Tongue (tissue), 2 donors: ENCODE measurements around the gene PRSS57. TPM values are rescaled to one million over a fixed set of nuclear protein-coding genes. Genes with fewer than 3 reads are reported as not detected.

Experiments
- DNase-seq: peaks from one replicate; pipeline ENCODE4 v3.0.0-alpha.2; 2015
- total RNA-seq: library from RNA; depleted of rRNA; stranded (reverse); fragments of >200 nt; gene quantifications from one replicate; pipeline ENCODE4 v1.2.3, GENCODE V29; 2014

Gene PRSS57
- total RNA-seq, 1 donor from 2014 or later: 0.82 TPM

DNA sequence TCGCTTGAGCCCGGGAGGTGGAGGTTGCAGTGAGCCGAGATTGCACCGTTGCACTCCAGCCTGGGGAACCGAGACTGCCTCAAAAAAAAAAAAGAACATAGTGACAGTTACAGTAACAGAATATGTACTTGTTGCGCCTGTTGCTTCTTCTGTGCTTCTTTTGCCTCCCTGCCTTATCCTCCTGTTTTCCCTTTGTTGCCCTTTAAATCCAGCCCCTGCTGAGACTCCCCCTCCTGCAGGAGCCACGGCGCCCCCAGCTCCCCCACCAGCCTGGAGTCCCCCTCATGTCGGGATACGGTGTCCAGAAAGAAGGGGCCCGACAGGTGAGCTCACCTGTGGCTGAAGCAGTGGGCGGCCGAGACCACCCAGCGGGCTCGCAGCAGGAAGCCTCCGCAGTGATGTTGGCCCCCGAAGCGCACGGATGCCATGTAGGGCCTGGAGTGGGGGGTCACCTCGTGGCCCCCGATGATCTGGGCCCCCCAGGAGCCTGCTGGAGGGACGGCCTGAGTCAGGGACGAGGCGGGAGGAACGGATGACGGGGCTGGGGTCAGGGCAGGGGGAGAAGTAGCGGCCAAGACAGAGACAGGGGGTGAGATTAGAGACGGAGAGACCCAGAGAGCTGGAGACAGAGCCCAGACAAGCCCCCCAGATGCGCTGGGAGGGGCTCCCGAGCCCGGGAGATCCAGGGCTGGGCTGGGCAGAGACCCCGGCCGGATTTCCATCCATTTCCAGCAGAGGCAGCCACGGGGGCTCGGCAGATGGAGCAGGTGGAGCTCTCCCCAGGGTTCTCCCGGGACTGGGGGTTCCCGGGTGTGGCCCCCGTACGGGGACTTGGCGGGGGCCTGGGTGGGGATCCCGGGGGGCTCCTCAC is 536 bp downstream of the PRSS57 start:
- no peak for DNase-seq

- no peak for DNase-seq
These were observed 5.0 kb downstream of the PRSS57 start for GRCh38 chr19:690203-690602.

- DNase-seq: no peak
These were observed 6.3 kb downstream of the PRSS57 start for GRCh38 chr19:688992-689391.

GRCh38 chr19:688214-688613 is 7.0 kb downstream of the PRSS57 start:
- no peak for DNase-seq

DNA sequence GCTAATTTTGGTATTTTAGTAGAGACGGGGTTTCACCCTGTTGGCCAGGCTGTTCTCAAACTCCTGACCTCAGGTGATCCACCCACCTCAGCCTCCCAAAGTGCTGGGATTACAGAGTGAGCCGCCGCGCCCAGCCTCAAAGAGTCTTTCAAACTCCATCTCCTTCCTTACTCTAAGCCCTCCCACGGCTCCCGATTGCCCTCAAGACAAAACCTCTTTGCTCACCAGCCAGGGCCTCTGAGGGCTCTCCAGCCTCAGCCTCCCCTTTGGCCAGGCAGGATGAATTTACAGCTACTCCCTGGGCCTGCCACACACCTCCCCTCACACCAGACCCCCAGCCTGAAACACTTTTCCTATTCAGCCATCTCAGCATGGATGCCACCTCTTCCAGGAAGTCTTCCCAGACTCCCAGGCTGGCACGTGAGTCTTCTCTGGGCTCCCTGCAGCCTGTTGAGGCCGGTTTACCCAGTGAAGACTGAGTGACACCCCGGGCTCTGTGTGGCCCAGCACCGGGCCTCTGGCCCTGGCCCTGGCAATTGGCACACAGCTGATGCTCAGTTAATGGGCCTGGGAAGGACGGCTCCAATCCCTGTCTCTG is 7.6 kb downstream of the PRSS57 start:
- no peak for DNase-seq

- DNase-seq: no peak
These were observed 8.5 kb downstream of the PRSS57 start for GRCh38 chr19:686589-687297.

GRCh38 chr19:685454-685931 is 9.8 kb downstream of the PRSS57 start:
- no peak for DNase-seq

DNA sequence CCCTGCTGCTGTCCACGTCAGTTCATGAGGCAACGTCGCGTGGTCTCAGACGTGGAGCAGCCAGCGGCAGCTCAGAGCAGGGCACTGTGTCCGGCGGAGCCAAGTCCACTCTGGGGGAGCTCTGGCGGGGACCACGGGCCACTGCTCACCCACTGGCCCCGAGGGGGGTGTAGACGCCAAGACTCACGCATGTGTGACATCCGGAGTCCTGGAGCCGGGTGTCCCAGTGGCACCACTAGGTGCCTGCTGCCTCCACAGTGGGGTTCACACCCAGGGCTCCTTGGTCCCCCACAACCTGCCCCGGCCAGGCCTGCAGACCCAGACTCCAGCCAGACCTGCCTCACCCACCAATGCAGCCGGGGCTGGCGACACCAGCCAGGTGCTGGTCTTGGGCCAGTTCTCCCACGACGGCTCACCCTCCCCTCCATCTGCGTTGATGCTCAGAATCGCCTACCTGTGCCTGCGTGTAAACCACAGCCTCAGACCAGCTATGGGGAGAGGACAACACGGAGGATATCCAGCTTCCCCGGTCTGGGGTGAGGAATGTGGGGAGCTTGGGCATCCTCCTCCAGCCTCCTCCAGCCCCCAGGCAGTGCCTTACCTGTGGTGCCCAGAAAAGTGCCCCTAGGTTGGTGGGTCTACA is 12.5 kb downstream of the PRSS57 start:
- DNase-seq: no peak

DNA sequence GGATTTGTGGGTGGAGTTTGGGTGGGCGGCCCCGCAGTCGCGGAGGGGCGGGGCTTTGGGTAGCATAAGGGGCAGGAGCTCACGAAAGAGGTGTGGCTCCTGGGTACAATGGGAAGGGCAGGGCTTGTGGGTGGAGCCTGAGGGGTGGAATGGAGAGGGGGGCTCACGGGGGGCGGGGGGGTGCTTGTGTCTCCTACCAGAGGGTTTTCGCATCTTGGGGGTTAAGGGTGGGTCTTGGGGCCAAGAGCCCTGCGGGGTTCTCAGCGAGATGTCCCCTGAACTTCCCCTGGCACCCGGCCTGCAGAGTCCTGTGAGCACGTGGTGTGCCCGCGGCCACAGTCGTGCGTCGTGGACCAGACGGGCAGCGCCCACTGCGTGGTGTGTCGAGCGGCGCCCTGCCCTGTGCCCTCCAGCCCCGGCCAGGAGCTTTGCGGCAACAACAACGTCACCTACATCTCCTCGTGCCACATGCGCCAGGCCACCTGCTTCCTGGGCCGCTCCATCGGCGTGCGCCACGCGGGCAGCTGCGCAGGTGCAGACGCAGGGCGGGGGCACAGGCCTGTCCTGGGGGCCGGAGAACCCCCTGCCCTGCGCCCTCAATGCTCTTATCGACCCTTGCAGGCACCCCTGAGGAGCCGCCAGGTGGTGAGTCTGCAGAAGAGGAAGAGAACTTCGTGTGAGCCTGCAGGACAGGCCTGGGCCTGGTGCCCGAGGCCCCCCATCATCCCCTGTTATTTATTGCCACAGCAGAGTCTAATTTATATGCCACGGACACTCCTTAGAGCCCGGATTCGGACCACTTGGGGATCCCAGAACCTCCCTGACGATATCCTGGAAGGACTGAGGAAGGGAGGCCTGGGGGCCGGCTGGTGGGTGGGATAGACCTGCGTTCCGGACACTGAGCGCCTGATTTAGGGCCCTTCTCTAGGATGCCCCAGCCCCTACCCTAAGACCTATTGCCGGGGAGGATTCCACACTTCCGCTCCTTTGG is 13.9 kb downstream of the PRSS57 start:
- DNase-seq: no peak

DNA sequence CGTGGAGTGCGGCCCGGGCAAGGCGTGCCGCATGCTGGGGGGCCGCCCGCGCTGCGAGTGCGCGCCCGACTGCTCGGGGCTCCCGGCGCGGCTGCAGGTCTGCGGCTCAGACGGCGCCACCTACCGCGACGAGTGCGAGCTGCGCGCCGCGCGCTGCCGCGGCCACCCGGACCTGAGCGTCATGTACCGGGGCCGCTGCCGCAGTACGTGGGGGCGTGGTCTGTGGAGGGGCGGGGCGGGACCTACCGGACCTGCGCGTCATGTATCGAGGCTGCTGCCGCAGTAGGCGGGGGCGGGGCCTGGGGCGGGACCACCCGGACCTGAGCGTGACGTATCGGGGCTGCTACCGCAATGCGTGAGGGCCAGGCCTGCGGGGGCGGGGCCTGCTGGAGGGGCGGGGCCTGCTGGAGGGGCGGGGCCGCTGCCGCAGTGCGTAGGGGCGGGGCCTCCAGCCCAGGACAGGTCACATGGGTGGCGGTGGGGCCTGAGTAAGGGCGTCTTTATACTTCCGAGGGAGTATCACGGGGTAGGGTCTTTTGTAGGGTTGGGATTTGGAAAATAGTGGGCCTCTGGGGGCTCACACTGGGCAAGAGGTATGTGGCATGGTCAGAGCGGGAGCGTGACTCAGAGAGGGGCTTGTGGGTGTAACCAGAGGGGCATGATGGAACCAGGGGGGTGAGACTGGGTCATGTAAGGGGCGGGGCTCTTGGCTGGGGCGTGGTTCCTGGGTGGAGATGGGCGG is 14.8 kb downstream of the PRSS57 start:
- DNase-seq: peak; percentile 99

DNA sequence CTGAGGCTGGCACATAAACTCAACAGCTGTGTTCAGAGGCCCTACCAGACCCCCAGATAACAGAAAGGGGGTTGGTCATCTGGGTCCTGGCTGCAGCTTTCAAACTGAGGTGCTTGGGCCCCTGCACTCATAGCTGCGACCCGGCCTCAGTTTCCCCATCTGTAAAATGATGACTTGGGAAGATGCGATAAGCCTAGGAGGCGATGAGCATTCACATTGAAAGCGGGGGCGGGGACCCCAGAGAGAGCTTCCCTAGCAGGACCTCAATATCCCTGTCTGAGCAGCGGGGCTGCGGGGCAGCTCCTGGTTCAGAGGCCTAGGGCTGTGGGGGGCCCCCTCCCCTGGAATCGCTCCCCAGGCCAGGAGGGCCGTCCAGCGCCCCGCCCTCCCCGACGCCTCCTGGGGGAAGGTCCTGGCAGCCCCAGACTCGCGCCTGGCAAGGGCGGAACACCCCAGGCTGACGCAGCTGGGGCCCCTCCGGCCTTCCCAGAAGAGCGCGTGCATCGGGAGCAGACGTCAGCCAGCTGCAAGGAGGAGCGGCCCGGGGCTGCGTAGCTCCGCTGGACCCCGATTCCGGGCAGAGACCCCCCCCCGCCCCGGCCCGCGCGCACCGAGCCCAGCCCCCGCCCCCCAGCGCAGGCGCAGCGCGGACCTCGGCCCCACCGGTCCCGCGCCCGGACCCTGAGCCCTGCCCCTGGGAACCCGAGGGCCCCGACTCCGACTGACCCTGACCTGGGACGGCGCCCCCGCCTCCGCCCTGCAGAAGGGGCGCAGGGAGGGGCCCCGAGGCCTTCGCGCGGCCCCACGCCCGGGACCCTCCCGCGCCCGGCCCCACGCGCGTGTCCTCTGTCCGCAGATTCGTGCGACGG is 15.6 kb downstream of the PRSS57 start:
- DNase-seq: peak; percentile 88

- no peak for DNase-seq
These were observed 16.4 kb downstream of the PRSS57 start for GRCh38 chr19:678791-679388.

GRCh38 chr19:677601-678436 is 17.4 kb downstream of the PRSS57 start:
- DNase-seq: no peak

- peak; percentile 63 for DNase-seq
These were observed 18.1 kb downstream of the PRSS57 start for GRCh38 chr19:677201-677600.

DNA sequence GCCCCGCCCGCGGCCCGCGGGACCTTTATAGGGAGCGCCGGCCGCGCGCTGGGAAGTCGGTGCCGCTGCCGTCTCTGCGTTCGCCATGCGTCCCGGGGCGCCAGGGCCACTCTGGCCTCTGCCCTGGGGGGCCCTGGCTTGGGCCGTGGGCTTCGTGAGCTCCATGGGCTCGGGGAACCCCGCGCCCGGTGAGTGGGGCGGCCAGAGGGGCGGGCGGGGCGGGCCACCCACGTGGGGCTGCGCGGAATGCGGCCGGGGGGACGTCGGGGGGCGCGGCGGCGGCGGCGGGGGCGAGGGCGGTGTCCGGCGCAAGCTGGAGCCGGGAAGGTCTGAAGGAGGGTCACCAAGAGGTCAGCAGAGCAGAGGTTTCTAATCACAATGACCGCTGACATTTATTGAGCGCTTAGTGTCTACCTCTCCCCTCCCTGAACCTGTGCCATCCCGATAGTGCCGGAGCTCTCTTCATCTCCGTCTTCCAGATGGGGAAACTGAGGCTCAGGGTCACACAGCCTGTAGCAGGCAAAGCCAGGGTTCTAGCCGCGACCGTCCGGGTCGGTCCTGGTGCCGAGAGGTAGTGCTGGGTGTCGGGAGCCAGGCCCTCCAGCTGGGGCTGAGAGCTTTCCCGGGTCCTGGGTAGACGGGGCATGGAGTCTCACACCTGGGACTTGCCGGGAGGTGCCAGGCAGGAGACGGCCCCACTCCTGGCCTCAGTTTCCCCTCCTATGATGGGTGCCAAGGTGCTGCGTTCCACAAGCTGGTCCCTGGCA is 18.7 kb downstream of the PRSS57 start, which contains the start of gene FSTL3:
FSTL3 (plus strand) TSS at position 54 of the 767 bp plus-strand sequence; CDS start at position 86, 32 bp downstream.
- peak; percentile 35 for DNase-seq

DNA sequence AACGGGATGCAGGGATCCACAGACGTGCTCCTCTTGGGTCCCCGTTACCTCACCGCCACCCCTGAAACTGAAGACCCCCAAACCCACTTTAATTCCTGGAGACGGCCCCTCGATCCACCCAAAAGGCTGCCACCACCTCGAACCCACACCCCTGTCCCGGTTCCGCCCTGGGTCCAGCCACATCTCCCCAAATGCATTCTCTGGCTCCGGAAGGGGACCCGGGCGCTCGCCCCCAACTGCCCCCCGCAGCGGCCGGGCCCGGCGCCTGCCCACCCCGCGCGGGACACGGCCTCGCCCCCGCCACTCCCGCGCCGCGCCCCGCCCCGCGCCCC is 19.3 kb downstream of the PRSS57 start:
- no peak for DNase-seq
